GM21423 (cell line): ENCODE data around the gene RNF214.
"Not testable (repeated sequence)": the region's sequence is repeated elsewhere in the genome, so short reads cannot be mapped to it uniquely, and the experiment has no call there.

Source experiments
- ATAC-seq: cut with Tn5 transposase; IDR thresholded peaks from one replicate; pipeline ENCODE4 v1.9.1; 2021; ENCODE audit warnings: mild to moderate bottlenecking, moderate library complexity; ENCODE audit not compliant: unreplicated experiment

The RNF214 gene

DNA sequence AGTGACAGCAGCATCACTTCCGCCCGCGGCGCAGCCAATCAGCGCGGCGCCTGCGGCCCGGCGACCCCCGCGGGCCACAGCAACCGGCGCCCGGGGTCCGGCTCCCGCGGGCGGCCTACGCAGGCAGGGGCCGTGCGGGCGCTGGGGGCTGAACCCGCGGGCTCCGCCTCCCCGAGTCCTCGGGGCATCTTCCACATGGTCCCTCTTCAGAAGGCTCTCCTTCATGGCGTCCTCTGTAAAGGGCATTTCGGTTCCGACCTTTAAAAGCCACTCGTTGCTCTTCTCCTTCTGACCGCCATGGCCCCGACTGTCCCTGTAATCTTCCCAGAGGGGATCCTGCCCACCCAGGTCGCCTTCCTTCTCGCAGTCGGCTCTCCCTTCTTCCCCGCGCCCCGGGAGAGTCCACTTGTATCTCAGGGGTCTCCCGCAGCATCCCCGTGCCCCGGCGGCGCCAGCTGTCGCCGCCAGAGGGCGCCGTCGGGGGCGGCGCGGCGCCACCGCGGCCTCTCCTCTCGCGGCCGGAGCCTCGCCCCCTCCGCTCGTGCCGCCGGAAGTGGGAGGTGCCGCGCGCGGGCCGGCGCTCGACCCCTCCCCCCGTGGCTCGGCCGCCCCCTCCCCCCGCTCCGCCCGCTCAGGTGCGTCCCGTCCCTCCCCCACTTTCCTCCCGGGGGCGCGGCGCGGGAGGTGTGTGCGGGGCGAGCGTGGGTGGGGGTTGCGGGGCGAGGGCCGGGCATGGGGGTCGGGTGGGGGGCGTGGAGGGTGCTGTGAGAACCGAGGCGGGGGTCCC, at the start of gene RNF214:
RNF214 (plus strand) TSS at position 580 of the 787 bp plus-strand sequence. CDS start 1,602 bp downstream, outside the sequence.
- ATAC-seq: peak; percentile 65

DNA sequence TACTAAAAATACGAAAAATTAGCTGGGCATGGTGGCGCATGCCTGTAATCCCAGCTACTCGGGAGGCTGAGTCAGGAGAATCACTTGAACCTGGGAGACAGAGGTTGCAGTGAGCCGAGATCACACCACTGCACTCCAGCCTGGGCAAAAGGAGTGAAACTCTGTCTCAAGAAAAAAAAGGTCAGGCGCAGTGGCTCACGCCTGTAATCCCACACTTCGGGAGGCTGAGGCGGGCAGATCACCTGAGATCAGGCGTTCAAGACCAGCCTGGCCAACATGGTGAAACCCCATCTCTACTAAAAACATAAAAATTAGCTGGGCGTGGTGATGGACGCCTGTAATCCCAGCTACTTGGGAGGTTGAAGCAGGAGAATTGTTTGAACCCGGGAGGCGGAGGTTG, 49.3 kb upstream of the RNF214 start:
- ATAC-seq: not testable (repeated sequence)

DNA sequence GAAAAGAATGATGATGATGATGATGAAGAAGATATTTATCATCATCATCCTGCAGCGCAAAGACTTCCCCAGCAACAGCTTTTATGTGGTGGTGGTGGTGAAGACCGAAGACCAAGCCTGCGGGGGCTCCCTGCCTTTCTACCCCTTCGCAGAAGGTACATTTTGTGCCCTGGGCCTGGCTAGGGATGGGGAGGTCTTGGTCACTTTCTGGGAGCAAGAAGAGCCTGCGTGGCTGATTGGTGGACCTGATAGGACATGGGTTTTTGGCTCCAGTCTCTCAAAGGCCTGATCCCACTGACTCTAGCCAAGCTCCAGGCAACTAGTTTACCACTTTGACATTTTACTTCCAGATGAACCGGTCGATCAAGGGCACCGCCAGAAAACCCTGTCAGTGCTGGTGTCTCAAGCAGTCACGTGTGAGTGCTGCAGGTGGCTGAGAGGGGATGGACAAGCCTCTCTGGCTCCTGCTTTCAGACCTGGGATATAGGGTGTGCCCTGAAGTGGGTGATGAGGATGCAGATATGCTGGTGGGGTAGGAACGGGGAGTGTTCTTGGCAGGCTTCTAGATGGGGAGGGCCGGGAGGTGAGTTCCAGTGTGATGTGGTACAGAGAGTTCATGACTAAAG, 48.6 kb upstream of the RNF214 start:
- no peak for ATAC-seq

DNA sequence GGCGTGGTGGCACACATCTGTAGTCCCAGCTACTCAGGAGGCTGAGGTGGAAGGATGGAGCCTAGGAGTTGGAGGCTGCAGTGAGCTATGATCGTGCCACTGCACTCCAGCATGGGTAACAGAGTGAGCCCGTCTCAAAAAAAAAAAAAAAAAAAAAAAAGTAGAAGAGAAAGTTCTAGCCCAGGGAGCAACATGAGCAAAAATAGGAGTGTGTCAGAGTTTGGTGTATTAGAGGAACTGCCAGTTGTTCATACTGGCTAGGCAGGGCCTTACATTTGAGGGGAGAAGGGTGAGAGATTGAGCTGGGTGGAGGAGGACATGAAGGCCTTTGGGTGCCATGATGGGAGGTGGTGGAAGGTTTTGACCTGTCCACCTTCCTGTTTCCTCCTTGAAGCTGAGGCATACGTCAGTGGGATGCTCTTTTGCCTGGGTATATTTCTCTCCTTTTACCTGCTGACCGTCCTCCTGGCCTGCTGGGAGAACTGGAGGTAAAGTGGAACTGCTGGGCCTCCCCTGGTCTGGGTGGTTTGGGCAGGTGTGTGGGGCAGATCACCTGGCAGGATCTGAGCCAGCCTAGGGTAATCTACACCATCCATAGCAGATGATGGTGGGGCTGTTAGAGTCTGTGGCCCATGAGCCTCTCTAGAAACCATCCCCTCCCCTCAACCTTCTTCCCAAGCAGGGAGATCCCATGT, 46.6 kb upstream of the RNF214 start:
- no peak for ATAC-seq

DNA sequence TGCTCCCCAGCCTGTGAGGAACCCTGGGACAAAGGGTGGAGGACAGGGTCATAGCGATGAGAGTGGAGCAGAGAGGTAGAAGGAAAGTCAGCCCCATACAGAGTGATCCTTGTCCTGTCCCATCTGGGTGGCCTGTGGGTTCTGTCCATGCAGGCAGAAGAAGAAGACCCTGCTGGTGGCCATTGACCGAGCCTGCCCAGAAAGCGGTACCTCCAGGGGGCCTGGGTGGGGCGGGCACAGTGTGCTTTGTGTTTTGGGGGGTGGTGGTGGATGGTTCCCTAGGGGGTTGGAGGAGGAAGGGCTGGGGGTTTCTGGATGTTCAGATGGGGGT, 46.1 kb upstream of the RNF214 start:
- ATAC-seq: no peak

DNA sequence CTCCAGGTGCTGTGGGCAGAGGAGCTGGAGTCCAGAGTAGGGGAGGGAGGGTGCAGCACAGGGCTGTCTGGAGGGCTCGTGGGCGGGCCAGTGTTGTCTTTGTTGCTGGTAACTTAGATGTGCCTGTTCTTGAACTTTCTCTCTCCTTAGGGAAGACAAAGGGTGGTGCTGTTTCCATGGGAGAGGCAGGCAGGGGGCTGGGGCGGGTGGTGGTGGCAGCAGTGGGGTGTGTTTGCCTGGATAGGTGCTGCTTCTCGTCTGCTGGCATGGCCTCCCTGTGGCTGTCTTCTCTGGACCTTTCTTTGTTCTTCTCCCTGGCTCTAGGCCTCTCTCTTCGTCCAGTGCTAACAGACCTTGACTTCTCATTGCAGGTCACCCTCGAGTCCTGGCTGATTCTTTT, 45.5 kb upstream of the RNF214 start:
- ATAC-seq: no peak

DNA sequence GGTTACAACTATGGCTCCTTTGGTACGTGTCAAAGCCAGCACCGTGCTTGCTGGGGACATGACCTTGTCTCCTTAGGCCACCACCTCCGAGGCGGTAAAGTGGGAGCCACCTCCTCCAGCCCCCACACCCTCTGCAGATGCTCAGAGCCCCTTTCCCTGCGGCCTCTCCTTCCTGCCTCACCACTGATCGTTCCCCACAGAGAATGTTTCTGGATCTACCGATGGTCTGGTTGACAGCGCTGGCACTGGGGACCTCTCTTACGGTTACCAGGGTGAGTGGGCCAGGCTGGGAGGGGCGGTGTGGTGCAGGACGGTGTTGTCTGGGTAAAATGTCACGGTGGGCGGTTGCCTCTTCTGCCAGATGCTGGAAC, 45.1 kb upstream of the RNF214 start:
- no peak for ATAC-seq

DNA sequence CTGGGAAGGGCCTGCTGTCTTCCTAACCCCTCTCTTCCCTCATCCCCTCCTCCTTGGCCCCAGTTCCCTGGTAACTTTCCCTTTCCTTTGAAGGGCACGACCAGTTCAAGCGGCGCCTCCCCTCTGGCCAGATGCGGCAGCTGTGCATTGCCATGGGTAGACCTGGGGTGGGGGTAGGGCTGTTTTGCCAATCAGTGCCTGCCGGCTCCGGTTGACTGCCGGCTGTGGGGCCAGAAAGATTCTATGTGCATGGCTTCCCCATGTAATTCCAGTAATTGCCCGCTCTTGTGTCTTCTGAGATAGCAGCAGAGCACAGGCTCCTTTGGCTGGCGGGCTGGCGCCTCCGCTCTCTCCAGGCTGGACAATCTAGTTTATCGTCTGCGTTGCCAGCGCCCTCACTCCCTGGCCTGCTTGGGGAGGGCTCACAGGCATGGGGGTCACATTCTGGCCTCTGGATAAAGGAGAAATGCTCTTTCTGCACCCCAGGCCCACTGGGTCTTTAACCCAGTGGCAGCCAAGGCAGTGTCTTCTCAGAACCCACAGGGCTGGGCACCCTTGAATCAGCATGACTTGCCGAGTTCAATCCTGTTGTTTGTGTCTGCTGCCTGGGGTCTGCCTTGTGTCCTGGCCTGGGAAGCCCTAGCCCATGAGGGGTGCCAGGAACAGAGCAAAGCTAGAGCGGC, 44.5 kb upstream of the RNF214 start:
- no peak for ATAC-seq

DNA sequence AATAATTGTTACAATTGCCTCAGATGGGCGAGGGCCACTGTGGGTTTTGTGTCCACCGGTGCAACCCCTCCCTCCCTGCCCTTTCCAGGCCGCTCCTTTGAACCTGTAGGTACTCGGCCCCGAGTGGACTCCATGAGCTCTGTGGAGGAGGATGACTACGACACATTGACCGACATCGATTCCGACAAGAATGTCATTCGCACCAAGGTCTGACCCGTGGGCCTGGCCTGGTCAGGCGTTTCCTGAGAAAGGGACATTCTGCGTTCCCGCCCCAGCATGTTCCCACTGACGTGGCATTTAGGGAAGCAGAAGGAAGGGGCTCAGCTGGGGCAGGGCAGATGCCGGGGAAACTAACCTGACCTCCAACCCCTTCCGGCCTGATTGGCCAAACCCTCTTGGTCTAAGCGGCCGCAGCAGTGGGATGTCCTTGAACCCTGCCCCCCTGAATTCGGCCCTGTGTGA, 43.8 kb upstream of the RNF214 start:
- no peak for ATAC-seq

DNA sequence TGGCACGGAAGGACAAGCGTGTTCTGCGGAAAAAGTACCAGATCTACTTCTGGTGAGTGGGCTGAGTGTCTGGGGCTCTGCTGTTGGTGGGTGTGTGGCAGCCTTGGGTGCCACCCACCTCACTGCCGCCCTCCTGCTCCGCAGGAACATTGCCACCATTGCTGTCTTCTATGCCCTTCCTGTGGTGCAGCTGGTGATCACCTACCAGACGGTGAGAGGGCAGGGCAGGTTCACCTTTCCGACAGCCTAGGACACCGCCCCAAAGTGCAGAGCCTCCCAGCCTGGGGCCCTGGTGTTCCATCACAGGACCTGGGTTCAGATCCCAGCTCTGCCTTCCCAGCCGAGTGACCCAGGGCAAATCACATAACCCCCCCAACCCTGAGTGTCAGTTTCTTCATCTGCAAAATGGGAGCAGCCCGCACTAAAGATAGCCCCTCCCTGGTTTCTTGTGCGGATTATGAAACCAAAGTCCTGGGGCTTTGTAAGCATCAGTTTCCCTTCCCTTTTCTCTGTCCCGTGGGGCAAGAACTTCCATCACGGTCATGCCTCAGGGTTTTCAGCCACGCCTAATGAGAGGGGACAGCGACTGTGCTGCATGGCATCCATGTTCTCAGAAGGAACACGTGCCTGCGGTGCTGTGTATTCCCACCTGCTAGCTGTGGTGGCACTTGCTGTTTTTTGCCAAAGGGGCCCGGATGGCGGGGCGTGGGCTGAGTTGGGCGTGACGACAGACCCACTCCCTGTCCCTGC, 43.1 kb upstream of the RNF214 start:
- peak; percentile 69 for ATAC-seq

DNA sequence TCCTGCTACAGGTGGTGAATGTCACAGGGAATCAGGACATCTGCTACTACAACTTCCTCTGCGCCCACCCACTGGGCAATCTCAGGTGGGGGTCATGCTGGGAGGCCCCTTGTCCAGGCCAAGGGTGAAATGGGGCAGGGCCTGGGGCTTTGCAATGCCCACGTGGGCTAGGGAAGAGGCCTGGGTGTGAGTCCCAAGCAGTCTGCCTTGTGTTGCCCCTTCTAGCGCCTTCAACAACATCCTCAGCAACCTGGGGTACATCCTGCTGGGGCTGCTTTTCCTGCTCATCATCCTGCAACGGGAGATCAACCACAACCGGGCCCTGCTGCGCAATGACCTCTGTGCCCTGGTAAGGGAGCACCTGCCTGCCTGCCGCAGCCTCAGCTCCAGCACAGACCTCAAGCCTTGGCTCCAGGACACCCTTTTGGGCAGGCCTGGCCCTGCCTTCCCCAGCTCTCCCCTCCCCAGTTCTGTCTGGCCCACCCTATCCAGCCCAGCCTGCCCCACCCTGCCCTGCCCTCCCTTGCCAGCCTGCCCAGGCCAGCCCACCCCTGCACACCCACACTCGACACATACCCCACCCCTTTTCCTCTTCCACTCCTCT, 42.4 kb upstream of the RNF214 start:
- no peak for ATAC-seq

DNA sequence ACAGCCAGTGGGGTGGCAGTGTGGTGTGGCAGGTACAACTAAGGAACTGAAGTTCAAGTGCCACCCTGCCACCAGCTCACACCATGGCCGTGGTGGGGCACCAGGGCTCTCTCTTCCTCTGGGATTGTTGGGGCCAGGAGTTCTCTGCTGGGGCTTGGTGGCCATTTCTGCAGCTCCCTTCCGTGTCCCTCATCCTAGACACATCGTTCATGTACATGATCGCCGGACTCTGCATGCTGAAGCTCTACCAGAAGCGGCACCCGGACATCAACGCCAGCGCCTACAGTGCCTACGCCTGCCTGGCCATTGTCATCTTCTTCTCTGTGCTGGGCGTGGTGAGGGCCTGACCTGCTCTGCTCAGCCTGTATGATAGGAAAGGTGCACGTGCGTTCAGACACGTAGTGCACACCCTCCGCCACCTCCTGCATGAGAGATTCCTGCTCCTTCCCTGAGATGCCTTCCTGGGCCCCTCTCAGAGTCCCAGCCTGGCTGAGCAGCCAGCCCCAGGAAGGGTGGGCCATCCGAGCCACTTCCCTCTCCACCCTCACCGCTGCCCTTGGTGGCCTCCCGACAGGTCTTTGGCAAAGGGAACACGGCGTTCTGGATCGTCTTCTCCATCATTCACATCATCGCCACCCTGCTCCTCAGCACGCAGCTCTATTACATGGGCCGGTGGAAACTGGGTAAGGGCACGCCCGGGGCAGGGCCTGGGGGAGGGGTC, 40.6 kb upstream of the RNF214 start:
- ATAC-seq: no peak

DNA sequence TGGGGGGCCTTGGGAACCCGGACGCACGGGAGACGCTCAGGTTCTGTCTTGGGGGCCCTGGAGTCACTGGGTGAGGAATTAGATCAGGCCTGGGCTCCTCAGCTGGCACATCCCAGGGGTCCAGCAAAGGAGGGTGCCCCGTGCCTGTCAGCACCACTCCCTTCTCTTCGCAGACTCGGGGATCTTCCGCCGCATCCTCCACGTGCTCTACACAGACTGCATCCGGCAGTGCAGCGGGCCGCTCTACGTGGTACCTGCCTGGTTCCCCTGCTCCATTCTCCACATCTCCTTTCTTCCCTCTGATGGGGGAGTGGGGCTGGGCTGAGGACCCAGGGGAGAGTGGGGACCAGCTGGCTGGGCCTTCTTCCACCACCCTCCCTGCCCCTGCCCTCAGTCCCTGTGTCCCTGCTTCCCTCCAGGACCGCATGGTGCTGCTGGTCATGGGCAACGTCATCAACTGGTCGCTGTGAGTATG, 40.0 kb upstream of the RNF214 start:
- no peak for ATAC-seq

DNA sequence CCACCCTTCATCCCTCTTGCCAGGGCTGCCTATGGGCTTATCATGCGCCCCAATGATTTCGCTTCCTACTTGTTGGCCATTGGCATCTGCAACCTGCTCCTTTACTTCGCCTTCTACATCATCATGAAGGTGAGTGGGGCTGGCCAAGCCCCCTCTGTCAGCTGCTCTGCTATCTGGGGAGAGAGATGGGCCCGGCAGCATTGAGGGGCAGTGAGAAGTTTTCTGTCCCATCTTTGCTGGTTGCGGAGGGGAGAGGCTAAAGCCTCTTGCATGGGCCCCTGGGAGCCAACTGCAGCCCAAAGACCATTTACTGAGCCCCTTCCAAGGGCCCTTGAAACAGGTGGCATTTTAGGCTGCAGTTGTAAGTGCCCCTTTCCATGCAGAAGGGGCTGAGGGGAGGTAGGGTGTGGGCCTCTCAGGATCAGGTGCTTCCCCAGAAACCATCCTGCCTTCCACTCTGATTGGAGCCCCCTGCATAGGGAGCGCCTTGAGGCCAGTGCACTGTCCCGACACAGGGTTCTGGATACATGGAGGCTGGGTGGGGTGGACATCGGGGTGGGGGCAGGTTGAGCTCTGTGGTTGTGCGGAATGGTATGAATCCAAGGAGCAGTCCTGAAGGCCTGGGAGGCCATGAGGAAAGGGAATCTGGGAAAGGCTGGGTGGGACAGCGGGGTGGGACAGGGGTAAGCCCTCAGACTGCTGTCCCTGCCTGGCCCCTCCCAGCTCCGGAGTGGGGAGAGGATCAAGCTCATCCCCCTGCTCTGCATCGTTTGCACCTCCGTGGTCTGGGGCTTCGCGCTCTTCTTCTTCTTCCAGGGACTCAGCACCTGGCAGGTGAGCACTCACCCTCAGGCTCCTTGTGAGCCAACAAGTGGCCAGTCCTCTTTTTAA, 39.1 kb upstream of the RNF214 start:
- no peak for ATAC-seq

DNA sequence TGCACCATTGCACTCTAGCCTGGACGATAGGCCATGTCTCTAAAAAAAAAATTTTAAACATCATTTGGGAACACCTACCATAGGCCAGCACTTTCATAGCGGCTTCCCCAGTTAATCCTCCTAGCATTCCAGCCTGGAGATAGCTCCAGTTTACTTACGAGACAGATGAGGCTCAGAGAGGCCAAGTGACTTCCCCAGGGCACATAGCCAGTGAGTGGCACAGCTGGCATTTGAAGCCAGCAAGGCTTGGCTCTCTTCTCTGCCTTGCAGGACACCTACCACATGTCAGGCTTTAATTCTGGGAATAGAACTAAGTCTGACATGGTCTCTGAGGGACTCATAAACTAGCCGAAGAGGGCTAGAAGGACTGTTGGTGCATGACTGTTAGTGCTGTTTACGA, 38.2 kb upstream of the RNF214 start:
- no peak for ATAC-seq

DNA sequence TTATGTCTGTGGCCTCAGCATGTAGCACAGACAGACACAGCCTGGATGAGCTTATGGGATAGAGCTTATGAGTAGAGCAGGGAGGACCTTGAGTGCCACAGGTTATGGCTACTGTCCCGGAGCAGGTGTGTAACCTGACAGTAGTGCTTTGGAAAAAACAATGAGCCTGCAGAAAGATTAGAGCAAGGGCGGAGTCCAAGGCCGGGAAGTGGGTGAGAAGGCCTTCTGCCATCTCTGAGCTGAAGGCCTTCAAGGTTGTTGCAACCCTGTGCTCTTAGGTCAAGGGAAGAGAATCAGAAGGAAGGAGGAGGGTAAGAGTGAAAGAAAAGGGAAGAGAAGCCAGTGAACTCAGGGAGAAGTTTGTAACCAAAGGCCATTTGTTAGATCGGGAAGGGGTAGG, 37.2 kb upstream of the RNF214 start:
- no peak for ATAC-seq

DNA sequence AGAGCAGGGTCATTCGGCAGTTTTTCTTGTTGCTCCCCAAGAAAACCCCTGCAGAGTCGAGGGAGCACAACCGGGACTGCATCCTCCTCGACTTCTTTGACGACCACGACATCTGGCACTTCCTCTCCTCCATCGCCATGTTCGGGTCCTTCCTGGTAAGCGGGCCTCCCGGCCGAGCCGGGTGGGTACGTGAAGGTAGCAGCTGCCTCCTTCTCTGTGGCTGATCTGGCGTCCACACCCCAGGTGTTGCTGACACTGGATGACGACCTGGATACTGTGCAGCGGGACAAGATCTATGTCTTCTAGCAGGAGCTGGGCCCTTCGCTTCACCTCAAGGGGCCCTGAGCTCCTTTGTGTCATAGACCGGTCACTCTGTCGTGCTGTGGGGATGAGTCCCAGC, 36.7 kb upstream of the RNF214 start:
- ATAC-seq: no peak

DNA sequence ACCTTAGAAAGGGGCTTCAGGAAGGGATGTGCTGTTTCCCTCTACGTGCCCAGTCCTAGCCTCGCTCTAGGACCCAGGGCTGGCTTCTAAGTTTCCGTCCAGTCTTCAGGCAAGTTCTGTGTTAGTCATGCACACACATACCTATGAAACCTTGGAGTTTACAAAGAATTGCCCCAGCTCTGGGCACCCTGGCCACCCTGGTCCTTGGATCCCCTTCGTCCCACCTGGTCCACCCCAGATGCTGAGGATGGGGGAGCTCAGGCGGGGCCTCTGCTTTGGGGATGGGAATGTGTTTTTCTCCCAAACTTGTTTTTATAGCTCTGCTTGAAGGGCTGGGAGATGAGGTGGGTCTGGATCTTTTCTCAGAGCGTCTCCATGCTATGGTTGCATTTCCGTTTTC, 35.5 kb upstream of the RNF214 start:
- ATAC-seq: no peak
